Natural killer cell (primary cell): ENCODE measurements around the gene GALNTL6. TPM values are rescaled to one million over a fixed set of nuclear protein-coding genes. Genes with fewer than 3 reads are reported as not detected.

ENCODE experiments used
- ATAC-seq, 3 donors: fragments of 150-1000 bp in 2 of 3; fragments of 200-7000 bp in 1 of 3; cut with Tn5 transposase; 1 replicate in 1 of 3; 2 replicates in 2 of 3; pipeline ENCODE4 v1.10.0; 2021; ENCODE audit warnings: mild to moderate bottlenecking in 2 of 3, moderate library complexity in 2 of 3
- DNase-seq, 2 donors: peaks; one replicate each; pipeline versions ENCODE4 v3.0.0 to v3.0.0-alpha.2; 2013 to 2021; ENCODE audit warnings: mixed read lengths in 1 of 2
- H3K27ac ChIP-seq: one replicate; pipeline ENCODE4 v1.5.1; 2013; ENCODE audit warnings: mild to moderate bottlenecking, low read length
- H3K27me3 ChIP-seq: one replicate; pipeline ENCODE4 v1.6.1; 2013; ENCODE audit warnings: low read length; ENCODE audit not compliant: control insufficient read depth, insufficient read depth
- H3K36me3 ChIP-seq: one replicate; pipeline ENCODE4 v1.6.1; 2013; ENCODE audit warnings: low read length; ENCODE audit not compliant: control insufficient read depth, insufficient read depth
- H3K4me1 ChIP-seq: one replicate; pipeline ENCODE4 v1.6.1; 2013; ENCODE audit warnings: low read length; ENCODE audit not compliant: control insufficient read depth, insufficient read depth
- H3K4me3 ChIP-seq: one replicate; pipeline ENCODE4 v1.5.1; 2013; ENCODE audit warnings: low read length
- H3K9me3 ChIP-seq: one replicate; pipeline ENCODE4 v1.6.1; 2013; ENCODE audit warnings: low read length; ENCODE audit not compliant: control insufficient read depth, insufficient read depth
- H3K27ac Mint-ChIP-seq, 2 donors: one replicate each; pipeline ENCODE4 v1.8.0; 2022; ENCODE audit warnings: mild to moderate bottlenecking in 2 of 2, mixed read lengths in 2 of 2, moderate library complexity in 1 of 2
- H3K27me3 Mint-ChIP-seq, 2 donors: one replicate each; pipeline ENCODE4 v1.8.0; 2022; ENCODE audit warnings: low read depth in 2 of 2, mixed read lengths in 2 of 2
- H3K36me3 Mint-ChIP-seq: one replicate; pipeline ENCODE4 v1.8.0; 2022; ENCODE audit warnings: mixed read lengths
- H3K4me1 Mint-ChIP-seq, 2 donors: one replicate each; pipeline ENCODE4 v1.8.0; 2022; ENCODE audit warnings: mixed read lengths in 2 of 2
- H3K4me3 Mint-ChIP-seq: one replicate; pipeline ENCODE4 v1.8.0; 2022; ENCODE audit warnings: mild to moderate bottlenecking, moderate library complexity, mixed read lengths
- H3K9me3 Mint-ChIP-seq, 2 donors: one replicate each; pipeline ENCODE4 v1.8.0; 2022; ENCODE audit warnings: mixed read lengths in 2 of 2
- CTCF ChIP-seq: fragments of 200-600 bp; IDR thresholded peaks from one replicate; pipeline ENCODE4 v1.8.0; 2022; ENCODE audit warnings: antibody characterized with exemption
- WGBS: methylation state at CpG from one replicate; pipeline ENCODE4 v1.1.7; 2013; ENCODE audit warnings: missing lambda C conversion rate; ENCODE audit not compliant: insufficient coverage; 5-methylcytosine and 5-hydroxymethylcytosine counted together
- intact Hi-C: fragments of 100-400 bp; cut with micrococcal nuclease; formaldehyde crosslinking; loops from one replicate; pipeline ENCODE4 v1.14.2; 2022
- total RNA-seq, 4 donors: library from RNA; stranded (reverse); fragments of 120-200 nt in 1 of 4; gene quantifications; one replicate each; pipeline versions ENCODE4 v1.2.3 to v1.2.4, GENCODE V29; 2013 to 2022

Gene GALNTL6
- total RNA-seq, 3 donors from 2014 or later (not counting 1 experiment from before 2014, with no cell fraction given): not detected

DNA sequence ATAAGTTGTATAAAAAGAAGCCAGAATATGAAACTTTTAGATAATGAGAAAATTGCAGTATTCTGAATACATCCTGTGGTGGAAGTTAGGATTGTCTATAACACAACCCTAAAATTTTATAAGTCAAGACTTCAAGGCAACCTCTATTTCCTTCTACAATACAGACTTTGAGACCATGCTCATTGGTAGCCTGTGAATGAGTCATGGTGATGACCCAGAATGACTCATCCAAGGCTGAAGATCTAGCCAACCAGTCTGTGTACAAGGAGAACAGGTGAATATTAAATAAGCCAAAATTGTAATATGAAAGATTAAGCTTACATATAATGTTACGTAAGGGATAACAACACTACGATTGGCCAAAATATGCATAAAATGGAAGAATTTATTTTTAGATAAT lies 879.5 kb downstream of the GALNTL6 start:
- H3K27ac Mint-ChIP-seq: no peak overlapping the region
- peaks cover 11 to 12% of the 10 kb centered on the region in 2 donors for H3K9me3 Mint-ChIP-seq
- ATAC-seq: no peak
- Histone ChIP-seq H3K27ac (no peak overlapping the region), H3K4me3 (no peak overlapping the region), H3K4me1 (no peaks in the 10 kb centered on the region), H3K36me3 (no peaks in the 10 kb centered on the region), H3K27me3 (no peaks in the 10 kb centered on the region), H3K9me3 (peaks cover 6% of the 10 kb centered on the region)
- no peaks in the 10 kb centered on the region for H3K27me3 Mint-ChIP-seq
- 100% methylated on average over 2 of the region's 2 CpGs for WGBS
- H3K4me1 Mint-ChIP-seq: no peaks in the 10 kb centered on the region
- intact Hi-C loops: no loop called here
- TF ChIP-seq CTCF: no peak
- DNase-seq: no peak
- H3K36me3 Mint-ChIP-seq: no peaks in the 10 kb centered on the region
- no peak overlapping the region for H3K4me3 Mint-ChIP-seq

DNA sequence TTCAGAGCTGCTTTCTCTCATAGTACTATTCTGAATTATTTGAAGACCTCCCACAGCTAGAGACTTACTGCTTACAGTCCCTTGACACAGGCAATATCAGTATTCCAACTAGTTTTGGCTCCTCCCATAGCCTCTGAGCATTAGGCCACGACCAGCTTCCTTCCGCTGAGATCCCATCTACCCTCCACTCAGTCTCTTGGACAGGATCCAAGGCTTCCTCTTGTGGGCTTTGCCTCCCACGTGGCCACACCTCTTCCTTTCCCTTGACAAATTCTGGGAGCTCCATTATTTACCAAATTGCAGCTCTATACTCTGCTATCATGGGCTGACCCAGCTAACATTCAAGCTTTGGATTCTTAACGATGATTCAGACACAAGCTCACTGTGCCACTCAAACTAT lies 885.1 kb downstream of the GALNTL6 start:
- no peaks in the 10 kb centered on the region for H3K4me1 ChIP-seq
- WGBS: 30% methylated on average over 4 of the region's 4 CpGs
- no peak overlapping the region for H3K27ac ChIP-seq
- Mint-ChIP-seq H3K27me3 (no peaks in the 10 kb centered on the region), H3K27ac (no peak overlapping the region), H3K36me3 (no peaks in the 10 kb centered on the region), H3K9me3 (peaks cover 7 to 12% of the 10 kb centered on the region in 2 donors), H3K4me3 (no peak overlapping the region), H3K4me1 (no peaks in the 10 kb centered on the region)
- no peaks in the 10 kb centered on the region for H3K36me3 ChIP-seq
- no peaks in the 10 kb centered on the region for H3K27me3 ChIP-seq
- DNase-seq (no peak), ATAC-seq (no peak)
- peaks cover 4% of the 10 kb centered on the region for H3K9me3 ChIP-seq
- no peak for TF ChIP-seq CTCF
- intact Hi-C loops: no loop called here
- no peak overlapping the region for H3K4me3 ChIP-seq

- no peak for DNase-seq
- no peaks in the 10 kb centered on the region for H3K27me3 Mint-ChIP-seq
- no peaks in the 10 kb centered on the region for H3K27me3 ChIP-seq
- TF ChIP-seq CTCF: no peak
- H3K4me3 Mint-ChIP-seq: no peak overlapping the region
- intact Hi-C loops: no loop called here
- peaks cover 21% of the 10 kb centered on the region for H3K36me3 Mint-ChIP-seq
- H3K4me1 Mint-ChIP-seq: no peaks in the 10 kb centered on the region
- H3K27ac Mint-ChIP-seq: no peak overlapping the region
- H3K36me3 ChIP-seq: no peaks in the 10 kb centered on the region
- H3K9me3 ChIP-seq: peaks cover 7% of the 10 kb centered on the region
- ATAC-seq: no peak
- peaks cover 16 to 39% of the 10 kb centered on the region in 2 donors for H3K9me3 Mint-ChIP-seq
- H3K27ac ChIP-seq: no peak overlapping the region
- no peak overlapping the region for H3K4me3 ChIP-seq
- no peaks in the 10 kb centered on the region for H3K4me1 ChIP-seq
Observed at GRCh38 chr4:172705565-172705964, 892.4 kb downstream of the GALNTL6 start.

DNA sequence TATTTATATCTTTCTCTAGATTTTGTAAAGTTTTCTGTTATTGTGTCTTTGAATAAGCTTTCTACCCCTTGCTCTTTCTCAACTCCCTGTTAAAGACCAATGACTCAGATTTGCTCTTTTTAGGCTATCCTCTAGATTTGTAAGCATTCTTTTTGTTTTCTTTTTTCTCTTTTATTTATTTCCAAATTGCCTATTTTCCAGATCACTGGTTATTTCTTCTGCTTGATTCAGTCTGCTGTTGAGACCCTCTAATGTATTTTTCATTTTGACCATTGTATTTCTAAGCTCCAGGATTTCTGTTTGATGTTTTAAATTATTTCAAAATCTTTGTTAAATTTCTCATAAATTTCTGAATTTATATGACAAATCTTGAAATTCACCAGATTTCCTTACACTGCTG lies 892.8 kb downstream of the GALNTL6 start:
- Mint-ChIP-seq H3K27ac (no peak overlapping the region), H3K4me3 (no peak overlapping the region)
- H3K27me3 ChIP-seq: no peaks in the 10 kb centered on the region

More for the DNA sequence above, 892.8 kb downstream of the GALNTL6 start:
- Histone ChIP-seq H3K36me3 (no peaks in the 10 kb centered on the region), H3K4me3 (no peak overlapping the region), H3K27ac (no peak overlapping the region), H3K9me3 (peaks cover 7% of the 10 kb centered on the region), H3K4me1 (no peaks in the 10 kb centered on the region)
- Mint-ChIP-seq H3K36me3 (peaks cover 21% of the 10 kb centered on the region), H3K4me1 (no peaks in the 10 kb centered on the region), H3K9me3 (peaks cover 16 to 42% of the 10 kb centered on the region in 2 donors), H3K27me3 (no peaks in the 10 kb centered on the region)
- intact Hi-C loops: no loop called here
- no peak for DNase-seq
- ATAC-seq: no peak
- no peak for TF ChIP-seq CTCF
